Measurements from ENCODE around the gene VGLL4.
"Not testable (repeated sequence)": the region's sequence is repeated elsewhere in the genome, so short reads cannot be mapped to it uniquely, and the experiment has no call there.

Gene VGLL4

GRCh38 chr3:11606865-11607440, 36.8 kb downstream of the VGLL4 start:
- no peak for DNase-seq (ENCODE audit: low read depth in 2 of 2)

- DNase-seq (ENCODE audit: low read depth in 2 of 2), result no peak
Measured at GRCh38 chr3:11606090-11606784, 37.5 kb downstream of the VGLL4 start.

- no peak for DNase-seq (ENCODE audit: low read depth in 2 of 2)
Measured at GRCh38 chr3:11605398-11605797, 38.3 kb downstream of the VGLL4 start.

GRCh38 chr3:11604139-11604892, 39.4 kb downstream of the VGLL4 start:
- no peak for DNase-seq (ENCODE audit: low read depth in 2 of 2)

- DNase-seq (ENCODE audit: low read depth in 2 of 2), result no peak
Measured at GRCh38 chr3:11603628-11604027, 40.1 kb downstream of the VGLL4 start.

GRCh38 chr3:11602886-11603527, 40.7 kb downstream of the VGLL4 start:
- no peak for DNase-seq (ENCODE audit: low read depth in 2 of 2)

- no peak for DNase-seq (ENCODE audit: low read depth in 2 of 2)
Measured at GRCh38 chr3:11602239-11602840, 41.4 kb downstream of the VGLL4 start.

GRCh38 chr3:11601446-11602238, 42.1 kb downstream of the VGLL4 start:
- no peak for DNase-seq (ENCODE audit: low read depth in 2 of 2)

GRCh38 chr3:11600501-11601282, 43.0 kb downstream of the VGLL4 start:
- DNase-seq (ENCODE audit: low read depth in 2 of 2), result no peak

- DNase-seq (ENCODE audit: low read depth in 2 of 2), result no peak
Measured at GRCh38 chr3:11596387-11596786, 47.3 kb downstream of the VGLL4 start.

- DNase-seq (ENCODE audit: low read depth in 2 of 2), result not testable (repeated sequence)
Measured at GRCh38 chr3:11595024-11595423, 48.7 kb downstream of the VGLL4 start.

- no peak for DNase-seq (ENCODE audit: low read depth in 2 of 2)
Measured at GRCh38 chr3:11593318-11594034, 50.2 kb downstream of the VGLL4 start.

- DNase-seq (ENCODE audit: low read depth in 2 of 2), result no peak
Measured at GRCh38 chr3:11592445-11593298, 51.0 kb downstream of the VGLL4 start.

- DNase-seq (ENCODE audit: low read depth in 2 of 2), result no peak
Measured at GRCh38 chr3:11591391-11592282, 52.1 kb downstream of the VGLL4 start.

GRCh38 chr3:11591002-11591355, 52.7 kb downstream of the VGLL4 start:
- DNase-seq (ENCODE audit: low read depth in 2 of 2), result no peak

GRCh38 chr3:11589706-11590105, 54.0 kb downstream of the VGLL4 start:
- DNase-seq (ENCODE audit: low read depth in 2 of 2), result no peak

GRCh38 chr3:11588755-11589154, 55.0 kb downstream of the VGLL4 start:
- no peak for DNase-seq (ENCODE audit: low read depth in 2 of 2)

GRCh38 chr3:11588338-11588737, 55.4 kb downstream of the VGLL4 start:
- DNase-seq (ENCODE audit: low read depth in 2 of 2), result no peak

All from stimulated activated CD8-positive, alpha-beta memory T cell treated with anti-CD3 and anti-CD28 coated beads, Interleukin-7, amount 100 ng/mL, for 1 hour (primary cell).